Right atrium auricular region (tissue), 2 donors: Measurements from ENCODE around the gene PAGE2B. TPM values are rescaled to one million over a fixed set of nuclear protein-coding genes. Genes with fewer than 3 reads are reported as not detected.
"Not testable (repeated sequence)": the region's sequence is repeated elsewhere in the genome, so short reads cannot be mapped to it uniquely, and the experiment has no call there.

Source experiments
- DNase-seq: peaks from one replicate; pipeline ENCODE4 v3.0.0-alpha.2; 2019; ENCODE audit warnings: low spot score
- H3K27ac ChIP-seq, 2 donors: fragments of 200-600 bp; sonication (generic); 1 replicate in 1 of 2; 2 replicates in 1 of 2; pipeline ENCODE4 v1.5.1; 2016 to 2019
- H3K27me3 ChIP-seq, 2 donors: fragments of 200-600 bp; sonication (generic); one replicate each; pipeline versions ENCODE4 v1.5.1 to v1.6.0; 2017 to 2019
- H3K36me3 ChIP-seq: fragments of 200-600 bp; sonication (generic); one replicate; pipeline ENCODE4 v1.5.1; 2016
- H3K4me1 ChIP-seq, 2 donors: fragments of 200-600 bp; sonication (generic); one replicate each; pipeline versions ENCODE4 v1.5.1 to v1.6.0; 2017 to 2019
- H3K4me3 ChIP-seq, 2 donors: fragments of 200-600 bp; sonication (generic); 1 replicate in 1 of 2; 2 replicates in 1 of 2; pipeline ENCODE4 v1.5.1; 2017 to 2019; ENCODE audit warnings: mild to moderate bottlenecking in 1 of 2, moderate library complexity in 1 of 2
- H3K9me3 ChIP-seq, 2 donors: fragments of 200-600 bp; sonication (generic); one replicate each; pipeline ENCODE4 v1.5.1; 2019
- CTCF ChIP-seq, 2 donors: fragments of 200-600 bp; sonication (generic); IDR thresholded peaks; one replicate each; pipeline ENCODE4 v1.5.1; 2019; ENCODE audit warnings: antibody characterized with exemption in 2 of 2
- total RNA-seq, 2 donors: library from RNA; depleted of rRNA; stranded (reverse); fragments of >200 nt; gene quantifications; one replicate each; pipeline ENCODE4 v1.1.0, GENCODE V29; 2016

PAGE2B gene
- total RNA-seq, 2 donors from 2014 or later, result not detected

GRCh38 chrX:55030271-55031205 lies 44.3 kb upstream of the PAGE2B start, which contains the start of gene ALAS2:
TSS of gene ALAS2 (minus strand) at chrX:55030977. CDS start at chrX:55026000, 4,977 bp downstream.
- no peak for DNase-seq
- Histone ChIP-seq H3K36me3 (no peaks in the 10 kb centered on the region), H3K9me3 (peaks cover 0 to 3% of the 10 kb centered on the region in 2 donors), H3K27ac (no peak within 1 kb of the TSS), H3K27me3 (no peaks in the 10 kb centered on the region), H3K4me3 (no peak within 1 kb of the TSS), H3K4me1 (no peaks in the 10 kb centered on the region)
- no peak for TF ChIP-seq CTCF (IDR thresholded peaks at IDR 0.05)

GRCh38 chrX:55033429-55033828 lies 41.4 kb upstream of the PAGE2B start:
- peaks cover 0 to 4% of the 10 kb centered on the region in 2 donors for H3K9me3 ChIP-seq
- DNase-seq, result no peak
- H3K27me3 ChIP-seq, result no peaks in the 10 kb centered on the region
- H3K4me3 ChIP-seq, result no peak overlapping the region
- no peak overlapping the region for H3K27ac ChIP-seq
- TF ChIP-seq CTCF (IDR thresholded peaks at IDR 0.05), result no peak
- H3K4me1 ChIP-seq, result no peaks in the 10 kb centered on the region
- H3K36me3 ChIP-seq, result no peaks in the 10 kb centered on the region

GRCh38 chrX:55039471-55039870 lies 35.4 kb upstream of the PAGE2B start:
- peaks cover 0 to 4% of the 10 kb centered on the region in 2 donors for H3K9me3 ChIP-seq
- no peak for DNase-seq
- no peak overlapping the region for H3K4me3 ChIP-seq
- no peak for TF ChIP-seq CTCF (IDR thresholded peaks at IDR 0.05)
- H3K27me3 ChIP-seq, result no peaks in the 10 kb centered on the region
- H3K36me3 ChIP-seq, result no peaks in the 10 kb centered on the region
- no peaks in the 10 kb centered on the region for H3K4me1 ChIP-seq
- no peak overlapping the region for H3K27ac ChIP-seq

GRCh38 chrX:55041514-55041913 lies 33.3 kb upstream of the PAGE2B start:
- DNase-seq, result no peak
- no peak overlapping the region for H3K27ac ChIP-seq
- no peak for TF ChIP-seq CTCF (IDR thresholded peaks at IDR 0.05)
- H3K9me3 ChIP-seq, result no peaks in the 10 kb centered on the region
- no peaks in the 10 kb centered on the region for H3K36me3 ChIP-seq
- H3K27me3 ChIP-seq, result no peaks in the 10 kb centered on the region
- H3K4me3 ChIP-seq, result no peak overlapping the region
- H3K4me1 ChIP-seq, result no peaks in the 10 kb centered on the region

- H3K4me3 ChIP-seq, H3K4me1 ChIP-seq, H3K27me3 ChIP-seq, DNase-seq, H3K27ac ChIP-seq, H3K9me3 ChIP-seq, H3K36me3 ChIP-seq: not testable (repeated sequence)
These were observed 24.2 kb upstream of the PAGE2B start for GRCh38 chrX:55050599-55050998.

GRCh38 chrX:55056820-55057674 lies 17.8 kb upstream of the PAGE2B start:
- Histone ChIP-seq H3K27me3 (no peaks in the 10 kb centered on the region), H3K4me3 (peak overlapping the region in 1 of 2 donors; percentile 23), H3K36me3 (no peaks in the 10 kb centered on the region), H3K4me1 (no peaks in the 10 kb centered on the region), H3K9me3 (no peaks in the 10 kb centered on the region), H3K27ac (no peak overlapping the region)
- DNase-seq, result no peak
- TF ChIP-seq CTCF (IDR thresholded peaks at IDR 0.05), result no peak
